Measurements from ENCODE around the gene TTLL11.

The TTLL11 gene

GRCh38 chr9:122011818-122012498, 81.2 kb downstream of the TTLL11 start:
- TF ChIP-seq ZNF565 (CRISPR knock-in tag; conservative IDR thresholded peaks at IDR 0.05; ENCODE audit: low read depth): no peak
- no peak for TF ChIP-seq ZC3H10 (CRISPR knock-in tag; IDR thresholded peaks at IDR 0.05)
- no peak for TF ChIP-seq ZFP3 (CRISPR knock-in tag; IDR thresholded peaks at IDR 0.05)
- no peak for TF ChIP-seq ZFP30 (CRISPR knock-in tag; IDR thresholded peaks at IDR 0.05)
- no peak for TF ChIP-seq ESRRG (CRISPR knock-in tag; IDR thresholded peaks at IDR 0.05)
- TF ChIP-seq PPARA (CRISPR knock-in tag; IDR thresholded peaks at IDR 0.05; ENCODE audit: borderline replicate concordance): no peak
- TF ChIP-seq, protein P1, sequence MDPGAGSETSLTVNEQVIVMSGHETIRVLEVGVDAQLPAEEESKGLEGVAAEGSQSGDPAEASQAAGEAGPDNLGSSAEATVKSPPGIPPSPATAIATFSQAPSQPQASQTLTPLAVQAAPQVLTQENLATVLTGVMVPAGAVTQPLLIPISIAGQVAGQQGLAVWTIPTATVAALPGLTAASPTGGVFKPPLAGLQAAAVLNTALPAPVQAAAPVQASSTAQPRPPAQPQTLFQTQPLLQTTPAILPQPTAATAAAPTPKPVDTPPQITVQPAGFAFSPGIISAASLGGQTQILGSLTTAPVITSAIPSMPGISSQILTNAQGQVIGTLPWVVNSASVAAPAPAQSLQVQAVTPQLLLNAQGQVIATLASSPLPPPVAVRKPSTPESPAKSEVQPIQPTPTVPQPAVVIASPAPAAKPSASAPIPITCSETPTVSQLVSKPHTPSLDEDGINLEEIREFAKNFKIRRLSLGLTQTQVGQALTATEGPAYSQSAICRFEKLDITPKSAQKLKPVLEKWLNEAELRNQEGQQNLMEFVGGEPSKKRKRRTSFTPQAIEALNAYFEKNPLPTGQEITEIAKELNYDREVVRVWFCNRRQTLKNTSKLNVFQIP (CRISPR knock-in tag; IDR thresholded peaks at IDR 0.05; ENCODE audit: borderline replicate concordance, low read depth): no peak
- no peak for TF ChIP-seq TSHZ2 (CRISPR knock-in tag; IDR thresholded peaks at IDR 0.05)
- no peak for TF ChIP-seq SNAI2 (CRISPR knock-in tag; IDR thresholded peaks at IDR 0.05)
- no peak for TF ChIP-seq ISL1 (CRISPR knock-in tag; IDR thresholded peaks at IDR 0.05)
- TF ChIP-seq ZNF8 (CRISPR knock-in tag; IDR thresholded peaks at IDR 0.05): no peak
- TF ChIP-seq CSDC2 (CRISPR knock-in tag; IDR thresholded peaks at IDR 0.05): no peak
- TF ChIP-seq TOX (CRISPR knock-in tag; IDR thresholded peaks at IDR 0.05; ENCODE audit: borderline replicate concordance): no peak
- TF ChIP-seq RARB (CRISPR knock-in tag; IDR thresholded peaks at IDR 0.05): no peak
- no peak for TF ChIP-seq OSR1 (CRISPR knock-in tag; IDR thresholded peaks at IDR 0.05)
- no peak for TF ChIP-seq ZNF70 (CRISPR knock-in tag; IDR thresholded peaks at IDR 0.05)
- no peak for TF ChIP-seq BACH2 (CRISPR knock-in tag; IDR thresholded peaks at IDR 0.05; ENCODE audit: borderline replicate concordance)
- ATAC-seq: no peak

DNA sequence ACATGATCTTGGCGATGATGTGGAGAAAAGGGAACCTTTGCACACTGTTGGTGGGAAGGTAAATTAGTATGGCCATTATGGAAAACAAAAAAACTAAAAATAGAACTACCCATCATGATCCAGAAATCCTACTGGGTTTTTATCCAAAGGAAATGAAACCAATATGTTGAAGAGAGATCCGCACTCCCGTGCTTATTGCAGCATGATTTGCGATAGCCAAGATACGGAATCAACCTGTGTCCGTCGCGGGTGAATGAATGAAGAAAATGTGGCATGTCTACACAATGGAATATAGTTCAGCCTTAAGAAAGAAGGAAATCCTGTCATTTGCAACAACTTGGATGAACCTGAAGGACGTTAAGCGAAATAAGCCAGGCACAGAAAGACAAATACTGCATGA, 84.5 kb downstream of the TTLL11 start:
- no peak for ATAC-seq
- TF ChIP-seq ZNF565 (CRISPR knock-in tag; conservative IDR thresholded peaks at IDR 0.05; ENCODE audit: low read depth) (no peak), BACH2 (CRISPR knock-in tag; IDR thresholded peaks at IDR 0.05; ENCODE audit: borderline replicate concordance) (no peak), OSR1 (CRISPR knock-in tag; IDR thresholded peaks at IDR 0.05) (no peak), CSDC2 (CRISPR knock-in tag; IDR thresholded peaks at IDR 0.05) (no peak), ZFP30 (CRISPR knock-in tag; IDR thresholded peaks at IDR 0.05) (no peak), SNAI2 (CRISPR knock-in tag; IDR thresholded peaks at IDR 0.05) (no peak), TCF4 (CRISPR knock-in tag; IDR thresholded peaks at IDR 0.05; ENCODE audit: borderline replicate concordance) (no peak), PPARA (CRISPR knock-in tag; IDR thresholded peaks at IDR 0.05; ENCODE audit: borderline replicate concordance) (no peak), ZNF70 (CRISPR knock-in tag; IDR thresholded peaks at IDR 0.05) (no peak), GLIS3 (CRISPR knock-in tag; IDR thresholded peaks at IDR 0.05) (no peak), ZFP3 (CRISPR knock-in tag; IDR thresholded peaks at IDR 0.05) (no peak), ARNTL (CRISPR knock-in tag; IDR thresholded peaks at IDR 0.05; ENCODE audit: borderline replicate concordance, low read depth) (no peak), RARB (CRISPR knock-in tag; IDR thresholded peaks at IDR 0.05) (no peak), ISL1 (CRISPR knock-in tag; IDR thresholded peaks at IDR 0.05) (no peak)
- TF ChIP-seq, protein P2, sequence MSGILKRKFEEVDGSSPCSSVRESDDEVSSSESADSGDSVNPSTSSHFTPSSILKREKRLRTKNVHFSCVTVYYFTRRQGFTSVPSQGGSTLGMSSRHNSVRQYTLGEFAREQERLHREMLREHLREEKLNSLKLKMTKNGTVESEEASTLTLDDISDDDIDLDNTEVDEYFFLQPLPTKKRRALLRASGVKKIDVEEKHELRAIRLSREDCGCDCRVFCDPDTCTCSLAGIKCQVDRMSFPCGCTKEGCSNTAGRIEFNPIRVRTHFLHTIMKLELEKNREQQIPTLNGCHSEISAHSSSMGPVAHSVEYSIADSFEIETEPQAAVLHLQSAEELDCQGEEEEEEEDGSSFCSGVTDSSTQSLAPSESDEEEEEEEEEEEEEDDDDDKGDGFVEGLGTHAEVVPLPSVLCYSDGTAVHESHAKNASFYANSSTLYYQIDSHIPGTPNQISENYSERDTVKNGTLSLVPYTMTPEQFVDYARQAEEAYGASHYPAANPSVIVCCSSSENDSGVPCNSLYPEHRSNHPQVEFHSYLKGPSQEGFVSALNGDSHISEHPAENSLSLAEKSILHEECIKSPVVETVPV (CRISPR knock-in tag; IDR thresholded peaks at IDR 0.05): no peak
- TF ChIP-seq, protein P1 (CRISPR knock-in tag; IDR thresholded peaks at IDR 0.05; ENCODE audit: borderline replicate concordance, low read depth): no peak

DNA sequence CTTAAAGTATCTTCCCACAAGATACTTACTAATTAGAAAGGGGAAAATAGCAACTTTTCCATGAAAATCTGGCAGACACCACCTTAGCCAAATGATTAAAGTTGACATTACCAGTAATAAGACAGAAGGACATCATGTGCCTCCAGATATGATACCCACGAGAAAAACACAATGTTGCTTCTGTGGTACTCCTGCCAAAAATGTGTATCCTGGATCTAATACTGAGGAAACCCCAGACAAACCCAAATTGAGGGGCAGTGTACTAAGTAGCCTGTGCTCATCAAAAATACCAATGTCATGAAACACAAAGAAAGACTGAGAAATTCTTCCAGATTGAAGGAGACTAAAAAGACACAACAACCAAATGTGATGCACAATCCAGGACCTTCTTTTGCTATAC, 85.3 kb downstream of the TTLL11 start:
- ATAC-seq: no peak
- TF ChIP-seq ISL1 (CRISPR knock-in tag; IDR thresholded peaks at IDR 0.05) (no peak), CSDC2 (CRISPR knock-in tag; IDR thresholded peaks at IDR 0.05) (no peak), ESRRG (CRISPR knock-in tag; IDR thresholded peaks at IDR 0.05) (no peak), TSHZ2 (CRISPR knock-in tag; IDR thresholded peaks at IDR 0.05) (no peak)

Measured in SK-N-SH treated with all-trans-retinoic acid at 6 μM for 48 hours (cell line).